ENCODE measurements around the gene MTERF4. TPM values are rescaled to one million over a fixed set of nuclear protein-coding genes. Genes with fewer than 3 reads are reported as not detected.

Gene MTERF4
- total and polyA plus RNA-seq, 2 of the 8 experiments (the other 6 are each of a cell fraction or from before 2014, with no cell fraction given): 25.9 to 28.5 TPM

DNA sequence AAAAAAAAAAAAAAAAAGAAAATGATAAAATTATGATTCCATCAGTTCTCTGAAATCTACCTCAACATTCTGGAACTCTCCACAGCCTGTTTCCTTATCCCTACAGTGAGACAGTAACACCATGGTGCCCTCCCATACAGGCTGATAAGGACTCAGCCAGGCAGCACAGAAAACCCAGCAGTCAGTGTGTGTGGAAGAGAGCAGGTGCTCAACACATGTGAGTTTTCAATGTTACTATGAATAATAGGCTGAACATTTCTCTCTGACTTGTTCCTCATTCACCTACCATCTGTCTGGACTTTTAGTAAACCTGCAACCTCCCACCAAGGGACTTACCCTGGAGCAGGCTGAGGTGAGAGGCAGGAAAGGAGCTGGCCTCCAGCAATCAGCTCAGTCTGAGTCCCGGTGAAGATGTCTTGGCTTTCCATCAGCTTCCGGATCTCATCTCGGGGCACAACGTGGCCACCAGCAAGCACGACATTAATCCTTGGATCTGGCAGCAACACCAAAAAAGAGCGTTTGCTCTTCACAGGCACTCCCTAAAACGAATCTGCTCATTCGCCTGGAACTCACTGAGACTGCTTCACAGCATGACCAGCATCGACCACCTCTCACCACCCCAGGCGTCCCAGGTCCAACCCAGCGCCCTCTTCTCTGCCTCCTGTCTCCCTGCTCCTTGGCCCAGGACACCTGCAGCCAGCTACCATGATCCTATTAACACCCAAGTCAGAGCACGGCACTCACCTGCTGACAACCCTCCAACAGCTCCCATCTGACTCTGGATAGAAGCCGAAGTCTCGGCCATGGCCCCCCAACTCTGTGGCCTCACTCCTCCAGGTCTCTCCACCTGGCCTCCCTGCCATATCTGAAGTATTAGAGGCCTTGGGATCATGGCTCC lies 30.7 kb upstream of the MTERF4 start (continued):
- TF ChIP-seq KDM5A (IDR thresholded peaks at IDR 0.05; ENCODE audit: low read length) (no peak), RNF2 (IDR thresholded peaks at IDR 0.05; ENCODE audit: borderline replicate concordance, low read depth, low read length, missing control alignments, poor library complexity, severe bottlenecking) (no peak), KDM4A (IDR thresholded peaks at IDR 0.05; ENCODE audit: low read depth, low read length, severe bottlenecking) (no peak), FOSL1 (IDR thresholded peaks at IDR 0.05; ENCODE audit: insufficient read depth, low read depth, low read length) (no peak), TBP (IDR thresholded peaks at IDR 0.05; ENCODE audit: low read depth, low read length) (no peak), BACH1 (IDR thresholded peaks at IDR 0.05; ENCODE audit: low read length) (no peak)

Measured in H1 (cell line).